Fibroblast of mammary gland (primary cell): ENCODE measurements around the gene KIF3B.

Source experiments
- DNase-seq: peaks from one replicate; pipeline ENCODE4 v3.0.0-alpha.2; 2010; ENCODE audit warnings: low read depth
- H3K4me3 ChIP-seq: 2 replicates; pipeline ENCODE4 v1.5.1; 2011; ENCODE audit warnings: low read depth, mild to moderate bottlenecking, low read length, moderate library complexity; ENCODE audit not compliant: control insufficient read depth
- TF ChIP-seq, protein P1 (sequence below): conservative IDR thresholded peaks from 2 replicates; pipeline ENCODE4 v1.5.1; 2011; ENCODE audit warnings: low read depth, low read length, inconsistent platforms; ENCODE audit not compliant: control insufficient read depth, insufficient read depth

The KIF3B gene

DNA sequence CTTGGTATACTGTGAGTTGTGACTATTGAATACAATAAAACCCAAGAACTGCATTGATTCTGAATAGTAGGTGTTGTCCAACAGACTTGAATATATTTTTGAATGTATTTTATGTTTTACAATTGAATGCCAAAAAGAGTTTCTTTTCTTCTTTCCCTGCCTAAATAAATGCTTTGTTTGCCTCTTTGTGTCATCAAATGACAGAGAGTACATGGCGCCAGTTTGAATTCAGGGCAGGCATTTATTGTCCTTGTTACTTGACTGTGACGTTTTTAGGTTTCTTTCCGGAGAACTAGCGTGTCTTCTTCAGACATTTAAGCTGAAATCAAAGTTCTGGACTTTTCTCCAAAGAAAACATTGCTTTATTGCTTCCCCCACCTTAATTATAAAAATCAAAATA, 16.6 kb downstream of the KIF3B start:
- H3K4me3 ChIP-seq, result no peak overlapping the region
- TF ChIP-seq, protein P1, sequence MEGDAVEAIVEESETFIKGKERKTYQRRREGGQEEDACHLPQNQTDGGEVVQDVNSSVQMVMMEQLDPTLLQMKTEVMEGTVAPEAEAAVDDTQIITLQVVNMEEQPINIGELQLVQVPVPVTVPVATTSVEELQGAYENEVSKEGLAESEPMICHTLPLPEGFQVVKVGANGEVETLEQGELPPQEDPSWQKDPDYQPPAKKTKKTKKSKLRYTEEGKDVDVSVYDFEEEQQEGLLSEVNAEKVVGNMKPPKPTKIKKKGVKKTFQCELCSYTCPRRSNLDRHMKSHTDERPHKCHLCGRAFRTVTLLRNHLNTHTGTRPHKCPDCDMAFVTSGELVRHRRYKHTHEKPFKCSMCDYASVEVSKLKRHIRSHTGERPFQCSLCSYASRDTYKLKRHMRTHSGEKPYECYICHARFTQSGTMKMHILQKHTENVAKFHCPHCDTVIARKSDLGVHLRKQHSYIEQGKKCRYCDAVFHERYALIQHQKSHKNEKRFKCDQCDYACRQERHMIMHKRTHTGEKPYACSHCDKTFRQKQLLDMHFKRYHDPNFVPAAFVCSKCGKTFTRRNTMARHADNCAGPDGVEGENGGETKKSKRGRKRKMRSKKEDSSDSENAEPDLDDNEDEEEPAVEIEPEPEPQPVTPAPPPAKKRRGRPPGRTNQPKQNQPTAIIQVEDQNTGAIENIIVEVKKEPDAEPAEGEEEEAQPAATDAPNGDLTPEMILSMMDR, result no peak
- no peak for DNase-seq

DNA sequence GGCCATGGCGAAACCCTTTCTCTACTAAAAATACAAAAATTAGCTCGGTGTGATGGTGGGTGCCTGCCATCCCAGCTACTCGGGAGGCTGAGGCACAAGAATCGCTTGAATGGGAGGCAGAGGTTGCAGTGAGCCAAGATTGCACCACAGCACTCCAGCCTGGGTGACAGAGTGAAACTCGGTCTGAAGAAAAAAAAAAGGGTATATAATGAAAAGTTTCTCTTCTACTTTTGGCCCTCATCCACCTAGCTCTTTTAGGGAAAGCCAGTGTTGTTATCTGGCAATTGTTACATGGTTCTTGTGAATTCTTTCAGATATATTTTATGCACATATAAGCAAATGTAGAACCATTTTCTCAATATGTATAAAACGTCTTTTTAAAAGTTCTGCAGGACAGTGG, 19.0 kb downstream of the KIF3B start:
- DNase-seq, result peak; percentile 7
- TF ChIP-seq, protein P1, result no peak

DNA sequence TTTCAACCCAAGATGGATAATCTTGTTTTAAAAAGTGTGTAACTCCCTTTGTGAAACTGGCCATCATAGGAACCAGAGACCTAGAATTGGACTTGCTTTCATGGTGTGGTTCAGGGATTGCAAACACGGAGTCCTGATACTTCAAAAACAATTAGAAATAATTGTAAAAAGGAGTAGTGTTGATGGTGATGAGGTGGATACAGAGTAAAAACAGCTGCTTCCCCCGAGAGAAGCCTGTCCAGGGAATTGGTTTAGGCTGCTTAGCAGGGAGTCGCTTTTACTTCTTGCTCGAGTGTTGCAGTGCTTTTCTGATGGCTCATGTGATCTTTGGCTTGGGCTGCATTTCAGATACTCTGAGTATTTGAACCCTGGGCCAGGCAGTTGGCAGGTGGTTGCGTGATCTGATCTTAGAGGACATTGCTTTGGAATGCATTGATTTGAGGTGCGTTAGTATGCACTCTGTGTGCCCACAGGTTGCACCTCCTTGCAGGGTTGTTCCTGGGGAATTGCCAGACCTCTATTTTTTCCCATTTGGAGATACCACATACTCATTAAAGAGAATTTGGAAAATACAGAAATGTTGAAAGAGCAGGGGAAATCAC, 19.5 kb downstream of the KIF3B start:
- no peak for DNase-seq
- H3K4me3 ChIP-seq, result no peak overlapping the region
- TF ChIP-seq, protein P1, result no peak

More for the DNA sequence above, 19.0 kb downstream of the KIF3B start:
- no peak overlapping the region for H3K4me3 ChIP-seq

DNA sequence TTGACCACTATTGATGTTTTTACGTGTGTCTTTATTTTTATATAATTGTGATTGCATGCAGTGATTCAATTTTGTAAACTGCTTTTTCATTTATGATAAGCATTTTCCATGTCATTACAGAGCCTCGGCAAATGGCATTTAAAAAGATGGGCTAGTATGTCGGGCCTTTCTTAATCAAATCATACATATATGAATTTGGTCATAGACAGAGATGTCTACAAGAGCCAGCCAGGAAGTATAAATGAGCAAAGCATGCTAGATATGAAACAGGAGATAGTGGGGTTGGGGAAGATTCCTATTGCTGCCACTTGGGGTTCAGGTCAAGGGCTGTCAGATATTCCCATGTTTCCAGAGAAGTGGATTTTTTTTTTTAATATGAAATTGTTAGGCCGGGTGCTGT, 20.0 kb downstream of the KIF3B start:
- TF ChIP-seq, protein P1, result no peak
- no peak for DNase-seq

DNA sequence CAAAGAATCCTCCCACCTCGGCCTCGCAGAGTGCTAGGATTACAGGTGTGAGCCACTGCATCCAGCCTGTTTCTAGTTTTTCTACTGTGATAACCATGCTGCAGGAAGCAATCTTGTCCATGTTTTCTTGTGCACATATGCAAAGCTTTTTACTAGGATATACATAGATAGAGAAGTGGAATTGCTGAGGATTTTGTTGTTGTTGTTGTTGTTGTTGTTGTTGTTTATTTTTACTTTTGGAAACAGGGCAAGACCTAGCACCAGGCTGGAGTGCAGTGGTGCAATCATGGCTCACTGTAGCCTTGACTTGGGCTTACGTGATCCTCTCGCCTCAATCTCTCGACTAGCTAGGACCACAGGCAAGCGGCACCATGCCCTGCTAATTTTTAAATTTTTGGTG, 23.2 kb downstream of the KIF3B start:
- TF ChIP-seq, protein P1, result no peak
- DNase-seq, result no peak
- no peak overlapping the region for H3K4me3 ChIP-seq

More for the DNA sequence above, 20.0 kb downstream of the KIF3B start:
- H3K4me3 ChIP-seq, result no peak overlapping the region

DNA sequence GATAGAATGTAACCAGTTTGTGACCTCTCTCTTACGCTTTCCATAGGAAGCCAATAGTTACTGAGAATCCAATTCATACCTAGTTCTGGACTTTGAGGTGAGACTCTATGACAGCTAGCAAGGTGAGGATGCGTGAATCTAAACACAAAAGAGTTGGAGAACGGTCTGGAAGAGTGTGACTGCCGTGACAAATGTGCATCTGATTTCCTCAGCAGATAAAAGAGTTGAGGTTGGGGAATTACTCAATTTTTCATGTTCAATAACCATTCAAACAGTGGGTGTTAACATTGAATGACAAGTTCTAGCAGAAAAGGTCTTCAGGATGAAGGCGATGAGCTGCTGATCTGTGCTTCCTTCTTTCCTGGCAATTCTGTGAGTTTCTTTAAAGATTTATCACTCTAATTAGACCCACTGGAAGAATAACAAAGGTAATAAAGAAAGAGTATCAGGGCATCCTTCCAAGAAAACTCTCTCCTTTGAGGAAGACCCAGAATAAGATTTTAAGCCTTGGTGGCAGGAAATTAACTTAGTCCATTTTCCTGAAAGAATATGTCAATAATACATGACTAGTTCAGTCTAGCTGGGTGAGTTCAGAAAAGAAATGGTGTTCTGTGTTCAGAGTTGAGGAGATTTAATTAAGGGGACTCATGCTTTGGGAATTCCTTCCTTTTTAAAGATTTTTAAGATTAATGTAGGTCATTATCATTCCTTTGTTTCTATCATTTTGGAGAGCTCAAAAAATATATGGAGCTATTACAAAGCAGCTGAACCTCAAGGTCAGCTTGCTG, 24.5 kb downstream of the KIF3B start:
- H3K4me3 ChIP-seq, result no peak overlapping the region
- DNase-seq, result no peak
- TF ChIP-seq, protein P1, result no peak
